Activated CD8-positive, alpha-beta T cell treated with anti-CD3 and anti-CD28 coated beads for 36 hours (primary cell): Measurements from ENCODE around the gene ABAT. TPM values are rescaled to one million over a fixed set of nuclear protein-coding genes. Genes with fewer than 3 reads are reported as not detected.

Experiments used
- ATAC-seq: fragments of 200-7000 bp; cut with Tn5 transposase; one replicate; pipeline ENCODE4 v1.10.0; 2021; ENCODE audit warnings: mild to moderate bottlenecking, moderate library complexity
- CTCF ChIA-PET: fragments of 350-600 bp; sonication (Branson Sonifier 250); formaldehyde crosslinking; loops from one replicate; lab custom pipeline; 2021; ENCODE audit warnings: antibody characterized with exemption; lab: Charles Lee
- POLR2A ChIA-PET: fragments of 350-600 bp; sonication (Branson Sonifier 250); formaldehyde crosslinking; loops from one replicate; lab custom pipeline; 2021; ENCODE audit warnings: antibody characterized with exemption; lab: Charles Lee
- DNase-seq: peaks from one replicate; pipeline ENCODE4 v3.0.0-alpha.2; 2020
- H3K27ac Mint-ChIP-seq: one replicate; pipeline ENCODE4 v1.8.0; 2021; ENCODE audit warnings: mild to moderate bottlenecking, mixed read lengths
- H3K27me3 Mint-ChIP-seq: one replicate; pipeline ENCODE4 v1.8.0; 2021; ENCODE audit warnings: mixed read lengths
- H3K36me3 Mint-ChIP-seq: one replicate; pipeline ENCODE4 v1.8.0; 2021; ENCODE audit warnings: low read depth, mixed read lengths
- H3K4me1 Mint-ChIP-seq: one replicate; pipeline ENCODE4 v1.8.0; 2021; ENCODE audit warnings: low read depth, mixed read lengths
- H3K4me3 Mint-ChIP-seq: one replicate; pipeline ENCODE4 v1.8.0; 2021; ENCODE audit warnings: mild to moderate bottlenecking, moderate library complexity, mixed read lengths
- H3K9me3 Mint-ChIP-seq: one replicate; pipeline ENCODE4 v1.8.0; 2021; ENCODE audit warnings: mixed read lengths
- intact Hi-C: fragments of 100-400 bp; cut with micrococcal nuclease; formaldehyde crosslinking; loops from one replicate; pipeline ENCODE4 v1.10.0; 2022
- total RNA-seq, 2 experiments: library from RNA; stranded (reverse); gene quantifications; one replicate each; pipeline ENCODE4 v1.2.3, GENCODE V29; 2021
- TF ChIP-seq, protein P1 (sequence below): fragments of 200-600 bp; IDR thresholded peaks from one replicate; pipeline ENCODE4 v1.8.0; 2022; ENCODE audit warnings: antibody characterized with exemption, mild to moderate bottlenecking

ABAT gene
- total RNA-seq, 2 experiments from 2014 or later: 5.1 TPM

DNA sequence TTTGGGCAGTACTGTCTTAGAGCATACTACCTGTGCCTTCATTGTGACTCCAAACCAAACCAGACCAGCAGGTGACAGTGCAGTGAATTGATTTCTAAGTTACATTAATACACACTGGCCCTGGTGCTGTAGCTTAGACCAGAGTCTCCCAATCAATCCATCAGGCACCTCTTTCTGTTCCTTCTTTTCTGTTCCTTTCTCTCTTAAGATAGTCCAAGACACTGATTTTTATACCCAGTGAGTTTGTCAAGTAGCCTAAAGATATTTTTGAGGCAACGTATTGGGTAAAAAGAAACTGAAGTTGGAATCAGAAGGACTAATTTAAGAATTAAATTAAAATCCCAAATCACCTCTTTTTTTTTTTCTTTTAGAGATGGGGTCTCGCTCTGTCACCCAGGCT is 43.1 kb downstream of the ABAT start:
- intact Hi-C loops: no loop called here
- ATAC-seq: no peak
- H3K27ac Mint-ChIP-seq: no peak overlapping the region

GRCh38 chr16:8717892-8718415 is 43.5 kb downstream of the ABAT start:
- no peaks in the 10 kb centered on the region for H3K27me3 Mint-ChIP-seq
- H3K36me3 Mint-ChIP-seq: peaks cover 9% of the 10 kb centered on the region
- ChIA-PET CTCF (interaction anchor here (1.9 kb wide), 1 partner anchor 162 kb away, joined by 6 read pairs; no protein-coding TSS in a partner anchor), POLR2A (interaction anchor here (0.6 kb wide), 1 partner anchor 42 kb away, joined by 3 read pairs; no protein-coding TSS in a partner anchor)
- no peak for DNase-seq
- H3K4me1 Mint-ChIP-seq: no peaks in the 10 kb centered on the region
- intact Hi-C loops: no loop called here
- no peak overlapping the region for H3K27ac Mint-ChIP-seq
- peaks cover 6% of the 10 kb centered on the region for H3K9me3 Mint-ChIP-seq
- ATAC-seq: no peak
- TF ChIP-seq, protein P1, sequence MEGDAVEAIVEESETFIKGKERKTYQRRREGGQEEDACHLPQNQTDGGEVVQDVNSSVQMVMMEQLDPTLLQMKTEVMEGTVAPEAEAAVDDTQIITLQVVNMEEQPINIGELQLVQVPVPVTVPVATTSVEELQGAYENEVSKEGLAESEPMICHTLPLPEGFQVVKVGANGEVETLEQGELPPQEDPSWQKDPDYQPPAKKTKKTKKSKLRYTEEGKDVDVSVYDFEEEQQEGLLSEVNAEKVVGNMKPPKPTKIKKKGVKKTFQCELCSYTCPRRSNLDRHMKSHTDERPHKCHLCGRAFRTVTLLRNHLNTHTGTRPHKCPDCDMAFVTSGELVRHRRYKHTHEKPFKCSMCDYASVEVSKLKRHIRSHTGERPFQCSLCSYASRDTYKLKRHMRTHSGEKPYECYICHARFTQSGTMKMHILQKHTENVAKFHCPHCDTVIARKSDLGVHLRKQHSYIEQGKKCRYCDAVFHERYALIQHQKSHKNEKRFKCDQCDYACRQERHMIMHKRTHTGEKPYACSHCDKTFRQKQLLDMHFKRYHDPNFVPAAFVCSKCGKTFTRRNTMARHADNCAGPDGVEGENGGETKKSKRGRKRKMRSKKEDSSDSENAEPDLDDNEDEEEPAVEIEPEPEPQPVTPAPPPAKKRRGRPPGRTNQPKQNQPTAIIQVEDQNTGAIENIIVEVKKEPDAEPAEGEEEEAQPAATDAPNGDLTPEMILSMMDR: no peak
- no peak overlapping the region for H3K4me3 Mint-ChIP-seq

More for the DNA sequence above, 43.1 kb downstream of the ABAT start:
- ChIA-PET POLR2A (interaction anchor here (0.6 kb wide), 1 partner anchor 41 kb away, joined by 3 read pairs; no protein-coding TSS in a partner anchor), CTCF (interaction anchor here (1.9 kb wide), 1 partner anchor 163 kb away, joined by 6 read pairs; no protein-coding TSS in a partner anchor)
- H3K27me3 Mint-ChIP-seq: no peaks in the 10 kb centered on the region
- H3K4me1 Mint-ChIP-seq: no peaks in the 10 kb centered on the region
- peaks cover 9% of the 10 kb centered on the region for H3K36me3 Mint-ChIP-seq
- no peak for DNase-seq
- TF ChIP-seq, protein P1: no peak
- H3K9me3 Mint-ChIP-seq: peaks cover 6% of the 10 kb centered on the region
- no peak overlapping the region for H3K4me3 Mint-ChIP-seq

- no peak for ATAC-seq
- intact Hi-C loops: no loop called here
- ChIA-PET POLR2A (interaction anchor here (1.2 kb wide), 1 partner anchor 12 kb away, joined by 3 read pairs; no protein-coding TSS in a partner anchor), CTCF (interaction anchor here (1.2 to 1.9 kb wide), 2 partner anchors 152 to 161 kb away, joined by 3 to 6 read pairs; no protein-coding TSS in a partner anchor)
- TF ChIP-seq, protein P1: no peak
- H3K36me3 Mint-ChIP-seq: peaks cover 9% of the 10 kb centered on the region
- H3K4me3 Mint-ChIP-seq: no peak overlapping the region
- H3K27me3 Mint-ChIP-seq: no peaks in the 10 kb centered on the region
- no peaks in the 10 kb centered on the region for H3K4me1 Mint-ChIP-seq
- peaks cover 6% of the 10 kb centered on the region for H3K9me3 Mint-ChIP-seq
- DNase-seq: no peak
- H3K27ac Mint-ChIP-seq: no peak overlapping the region
Measured at GRCh38 chr16:8718851-8719680, 44.6 kb downstream of the ABAT start.

- ATAC-seq (no peak), DNase-seq (no peak)
- Mint-ChIP-seq H3K4me3 (no peak overlapping the region), H3K27ac (no peak overlapping the region), H3K36me3 (peaks cover 6% of the 10 kb centered on the region), H3K27me3 (no peaks in the 10 kb centered on the region), H3K4me1 (no peaks in the 10 kb centered on the region), H3K9me3 (peaks cover 6% of the 10 kb centered on the region)
- TF ChIP-seq, protein P1: no peak
- intact Hi-C loops: no loop called here
- ChIA-PET POLR2A (interaction anchor here (1.2 kb wide), 1 partner anchor 13 kb away, joined by 3 read pairs; no protein-coding TSS in a partner anchor), CTCF (no interaction called here)
Measured at GRCh38 chr16:8720080-8720966, 45.9 kb downstream of the ABAT start.
